Measurements from ENCODE around the gene S100A9. TPM values are rescaled to one million over a fixed set of nuclear protein-coding genes. Genes with fewer than 3 reads are reported as not detected.

S100A9 gene
- total RNA-seq, 2 experiments from 2014 or later: 35.3 to 43.6 TPM

GRCh38 chr1:153389973-153390879 lies 32.6 kb downstream of the S100A9 start:
- Histone ChIP-seq H3K9me3 (ENCODE audit: control insufficient read depth in 1 of 2, insufficient read depth in 1 of 2, low read length in 2 of 2) (no peaks in the 10 kb centered on the region), H3K27ac (ENCODE audit: low read depth in 1 of 2, low read length in 2 of 2) (no peak overlapping the region), H3K4me3 (ENCODE audit: low read length) (peak overlapping the region; percentile 26), H3K27me3 (ENCODE audit: control insufficient read depth in 1 of 2, insufficient read depth in 2 of 2, low read length in 2 of 2) (peaks cover 8 to 19% of the 10 kb centered on the region in 2 experiments), H3K36me3 (ENCODE audit: insufficient read depth, low read length) (no peaks in the 10 kb centered on the region), H3K4me1 (ENCODE audit: insufficient read depth, low read length) (no peaks in the 10 kb centered on the region)
- intact Hi-C loops (cut with DNase I, micrococcal nuclease): no loop called here
- Mint-ChIP-seq H3K27me3 (peaks cover 24% of the 10 kb centered on the region), H3K27ac (no peak overlapping the region), H3K4me3 (no peak overlapping the region), H3K36me3 (ENCODE audit: low read depth) (no peaks in the 10 kb centered on the region), H3K4me1 (ENCODE audit: low read depth) (no peaks in the 10 kb centered on the region), H3K9me3 (no peaks in the 10 kb centered on the region)
- no peak for ATAC-seq (ENCODE audit: poor library complexity)
- no peak for TF ChIP-seq CTCF (IDR thresholded peaks at IDR 0.05)
- CTCF ChIA-PET: no interaction called here
- POLR2A ChIA-PET: no interaction called here
- DNase-seq: no peak

GRCh38 chr1:153390938-153391710 lies 33.5 kb downstream of the S100A9 start, which contains the start of gene S100A8:
S100A8 (minus strand) TSS chr1:153391073; CDS start chr1:153390535, 538 bp downstream.
- no peak for TF ChIP-seq CTCF (IDR thresholded peaks at IDR 0.05)
- no peaks in the 10 kb centered on the region for H3K4me1 ChIP-seq (ENCODE audit: insufficient read depth, low read length)
- H3K27ac Mint-ChIP-seq: no peak within 1 kb of the TSS
- no peaks in the 10 kb centered on the region for H3K4me1 Mint-ChIP-seq (ENCODE audit: low read depth)
- H3K4me3 Mint-ChIP-seq: no peak within 1 kb of the TSS
- peak within 1 kb of the TSS; percentile 26 for H3K4me3 ChIP-seq (ENCODE audit: low read length)
- no peaks in the 10 kb centered on the region for H3K9me3 Mint-ChIP-seq
- ATAC-seq (ENCODE audit: poor library complexity) (no peak), DNase-seq (peak in 2 of 14 experiments; percentile 17 to 24)
- peaks cover 32% of the 10 kb centered on the region for H3K27me3 Mint-ChIP-seq
- no peak within 1 kb of the TSS for H3K27ac ChIP-seq (ENCODE audit: low read depth in 1 of 2, low read length in 2 of 2)
- intact Hi-C loops (cut with DNase I, micrococcal nuclease): no loop called here
- H3K27me3 ChIP-seq (ENCODE audit: control insufficient read depth in 1 of 2, insufficient read depth in 2 of 2, low read length in 2 of 2): peaks cover 8 to 19% of the 10 kb centered on the region in 2 experiments
- CTCF ChIA-PET: no interaction called here
- H3K36me3 ChIP-seq (ENCODE audit: insufficient read depth, low read length): no peaks in the 10 kb centered on the region
- no peaks in the 10 kb centered on the region for H3K9me3 ChIP-seq (ENCODE audit: control insufficient read depth in 1 of 2, insufficient read depth in 1 of 2, low read length in 2 of 2)
- H3K36me3 Mint-ChIP-seq (ENCODE audit: low read depth): no peaks in the 10 kb centered on the region
- POLR2A ChIA-PET: no interaction called here

GRCh38 chr1:153392258-153392657 lies 34.6 kb downstream of the S100A9 start:
- Histone ChIP-seq H3K36me3 (ENCODE audit: insufficient read depth, low read length) (no peaks in the 10 kb centered on the region), H3K4me3 (ENCODE audit: low read length) (no peak overlapping the region), H3K27me3 (ENCODE audit: control insufficient read depth in 1 of 2, insufficient read depth in 2 of 2, low read length in 2 of 2) (peaks cover 8 to 19% of the 10 kb centered on the region in 2 experiments), H3K4me1 (ENCODE audit: insufficient read depth, low read length) (no peaks in the 10 kb centered on the region), H3K27ac (ENCODE audit: low read depth in 1 of 2, low read length in 2 of 2) (no peak overlapping the region), H3K9me3 (ENCODE audit: control insufficient read depth in 1 of 2, insufficient read depth in 1 of 2, low read length in 2 of 2) (no peaks in the 10 kb centered on the region)
- no peak overlapping the region for H3K4me3 Mint-ChIP-seq
- H3K27ac Mint-ChIP-seq: no peak overlapping the region
- ATAC-seq (ENCODE audit: poor library complexity): no peak
- no peaks in the 10 kb centered on the region for H3K36me3 Mint-ChIP-seq (ENCODE audit: low read depth)
- TF ChIP-seq CTCF (IDR thresholded peaks at IDR 0.05): no peak
- CTCF ChIA-PET: no interaction called here
- no peaks in the 10 kb centered on the region for H3K9me3 Mint-ChIP-seq
- no peak for DNase-seq
- POLR2A ChIA-PET: no interaction called here
- H3K4me1 Mint-ChIP-seq (ENCODE audit: low read depth): no peaks in the 10 kb centered on the region
- intact Hi-C loops (cut with DNase I, micrococcal nuclease): no loop called here
- peaks cover 32% of the 10 kb centered on the region for H3K27me3 Mint-ChIP-seq
